HepG2 (cell line): ENCODE measurements around the gene CEL. TPM values are rescaled to one million over a fixed set of nuclear protein-coding genes. Genes with fewer than 3 reads are reported as not detected.

Experiments
- ATAC-seq: fragments of 200-7000 bp; cut with Tn5 transposase; 3 replicates; pipeline ENCODE4 v1.9.1; 2020; ENCODE audit warnings: mild to moderate bottlenecking, moderate library complexity
- BruUV-seq: library from RNA; stranded (reverse); fragments of 400-500 nt; replicated peaks from 2 replicates; lab custom pipeline; 2021; lab: Mats Ljungman, UMichigan
- CTCF ChIA-PET: fragments of 300-600 bp; formaldehyde crosslinking; extraction: SDS; loops from one replicate; lab custom pipeline; 2021; ENCODE audit warnings: low total read pairs, inconsistent platforms, low intra/inter-chr PET ratio; lab: Yijun Ruan, JAX
- POLR2A ChIA-PET: fragments of 350-600 bp; sonication (Branson Sonifier 250); formaldehyde crosslinking; loops from one replicate; lab custom pipeline; 2020; ENCODE audit warnings: antibody characterized with exemption, inconsistent platforms; lab: Yijun Ruan, JAX
- DNase-seq: peaks from one replicate; pipeline ENCODE4 v3.0.0-alpha.2; 2015; ENCODE audit warnings: low spot score
- FAIRE-seq: peaks from 3 replicates; lab custom pipeline; 2011; peaks lifted over from hg19 to GRCh38; lab: Jason Lieb, UNC
- H2AFZ ChIP-seq: one replicate; pipeline ENCODE4 v1.6.1; 2011; ENCODE audit warnings: low read length, inconsistent platforms
- H3K27ac ChIP-seq: fragments of 300-600 bp; 3 replicates; pipeline ENCODE4 v1.8.0; 2011; ENCODE audit warnings: mixed run types, mild to moderate bottlenecking, mixed read lengths, low read length, inconsistent platforms; ENCODE audit not compliant: insufficient read depth; ENCODE audit errors: extremely low read length
- H3K27me3 ChIP-seq, 2 experiments: fragments of 200-600 bp in 1 of 2; 2 replicates in 1 of 2; 3 replicates in 1 of 2; pipeline versions ENCODE4 v1.6.0 to v1.8.0; 2011; ENCODE audit warnings: low read length in 2 of 2, mild to moderate bottlenecking in 2 of 2, moderate library complexity in 2 of 2, inconsistent platforms in 1 of 2; ENCODE audit not compliant: insufficient read depth in 2 of 2, control insufficient read depth in 1 of 2
- H3K36me3 ChIP-seq, 2 experiments: fragments of 200-600 bp in 1 of 2; replicated peaks in 1 of 2; 2 replicates in 1 of 2; 3 replicates in 1 of 2; pipeline versions ENCODE4 v1.5.1 to v1.8.0; 2011; ENCODE audit warnings: low read length in 2 of 2, inconsistent platforms in 1 of 2; ENCODE audit not compliant: insufficient read depth in 2 of 2, control insufficient read depth in 1 of 2
- H3K4me1 ChIP-seq: 2 replicates; pipeline ENCODE4 v1.5.1; 2012; ENCODE audit warnings: low read length, inconsistent platforms; ENCODE audit not compliant: insufficient read depth
- H3K4me2 ChIP-seq: 2 replicates; pipeline ENCODE4 v1.6.0; 2011; ENCODE audit warnings: low read depth, low read length, inconsistent platforms
- H3K4me3 ChIP-seq, 3 experiments: fragments of 200-600 bp in 1 of 3; sonication (generic), shearing (Covaris generic) in 1 of 3; replicated peaks in 1 of 3; 2 replicates each; pipeline ENCODE4 v1.5.1; 2011 to 2016; ENCODE audit warnings: low read length in 3 of 3, inconsistent platforms in 2 of 3, low read depth in 2 of 3, mild to moderate bottlenecking in 2 of 3, control low read depth in 1 of 3, mixed read lengths in 1 of 3; ENCODE audit not compliant: insufficient read depth in 1 of 3
- H3K79me2 ChIP-seq: one replicate; pipeline ENCODE4 v1.6.1; 2011; ENCODE audit warnings: low read length, inconsistent platforms; ENCODE audit not compliant: insufficient read depth
- H3K9ac ChIP-seq: 2 replicates; pipeline ENCODE4 v1.6.0; 2011; ENCODE audit warnings: mild to moderate bottlenecking, low read depth, low read length, inconsistent platforms; ENCODE audit not compliant: insufficient read depth
- H3K9me3 ChIP-seq: 2 replicates; pipeline ENCODE4 v1.5.1; 2012; ENCODE audit warnings: mild to moderate bottlenecking, low read length
- H4K20me1 ChIP-seq: 2 replicates; pipeline ENCODE4 v1.6.0; 2011; ENCODE audit warnings: inconsistent platforms, mild to moderate bottlenecking, low read length, moderate library complexity; ENCODE audit not compliant: insufficient read depth
- AKAP8 ChIP-seq: sonication (generic); formaldehyde crosslinking; IDR thresholded peaks from 2 replicates; pipeline ENCODE4 v1.5.1; 2020; ENCODE audit warnings: mild to moderate bottlenecking, missing genetic modification reagents
- BATF2 ChIP-seq: sonication (generic); formaldehyde crosslinking; IDR thresholded peaks from 2 replicates; pipeline ENCODE4 v1.8.0; 2022; ENCODE audit warnings: mild to moderate bottlenecking, missing genetic modification reagents, moderate library complexity
- BORCS8-MEF2B ChIP-seq: sonication (generic); formaldehyde crosslinking; IDR thresholded peaks from 2 replicates; pipeline ENCODE4 v1.8.0; 2022; ENCODE audit warnings: mild to moderate bottlenecking, missing genetic modification reagents
- IRF9 ChIP-seq: sonication (generic); formaldehyde crosslinking; IDR thresholded peaks from 2 replicates; pipeline ENCODE4 v1.8.0; 2022; ENCODE audit warnings: missing genetic modification reagents, mild to moderate bottlenecking, borderline replicate concordance
- KDM1A ChIP-seq: IDR thresholded peaks from 2 replicates; pipeline ENCODE4 v1.6.1; 2016; ENCODE audit warnings: missing compliant biosample characterization
- KDM5A ChIP-seq: fragments of 200-600 bp; sonication (generic); IDR thresholded peaks from 2 replicates; pipeline ENCODE4 v1.7.0; 2018; ENCODE audit warnings: antibody characterized with exemption, mild to moderate bottlenecking, low read length, borderline replicate concordance
- MTA1 ChIP-seq: sonication (generic); formaldehyde crosslinking; IDR thresholded peaks from 2 replicates; pipeline ENCODE4 v1.4.0; 2020; ENCODE audit warnings: missing genetic modification reagents, mild to moderate bottlenecking, borderline replicate concordance
- SPEN ChIP-seq: sonication (generic); formaldehyde crosslinking; IDR thresholded peaks from 2 replicates; pipeline ENCODE4 v1.5.1; 2020; ENCODE audit warnings: low read depth, mild to moderate bottlenecking, missing genetic modification reagents
- THYN1 ChIP-seq: sonication (generic); formaldehyde crosslinking; IDR thresholded peaks from 2 replicates; pipeline ENCODE4 v1.8.1; 2023; ENCODE audit warnings: low read depth, mild to moderate bottlenecking, moderate library complexity, missing genetic modification reagents, borderline replicate concordance
- ZGPAT ChIP-seq: IDR thresholded peaks from 2 replicates; pipeline ENCODE4 v1.6.1; 2016; ENCODE audit warnings: mild to moderate bottlenecking
- ZMAT3 ChIP-seq: sonication (generic); formaldehyde crosslinking; conservative IDR thresholded peaks from 2 replicates; pipeline ENCODE4 v1.7.0; 2021; ENCODE audit warnings: missing genetic modification reagents
- ZMYM4 ChIP-seq: sonication (generic); formaldehyde crosslinking; IDR thresholded peaks from 2 replicates; pipeline ENCODE4 v1.8.1; 2023; ENCODE audit warnings: mild to moderate bottlenecking, missing genetic modification reagents
- ZNF136 ChIP-seq: sonication (generic); formaldehyde crosslinking; IDR thresholded peaks from 2 replicates; pipeline ENCODE4 v1.8.1; 2022; ENCODE audit warnings: low read depth, mild to moderate bottlenecking, moderate library complexity, missing genetic modification reagents
- ZNF276 ChIP-seq: sonication (generic); formaldehyde crosslinking; IDR thresholded peaks from 2 replicates; pipeline ENCODE4 v1.4.0; 2020; ENCODE audit warnings: mild to moderate bottlenecking, low read depth, missing genetic modification reagents
- ZNF335 ChIP-seq: sonication (generic); formaldehyde crosslinking; IDR thresholded peaks from 2 replicates; pipeline ENCODE4 v1.4.0; 2020; ENCODE audit warnings: missing genetic modification reagents
- ZNF546 ChIP-seq: sonication (generic); formaldehyde crosslinking; conservative IDR thresholded peaks from 2 replicates; pipeline ENCODE4 v1.8.1; 2023; ENCODE audit warnings: mild to moderate bottlenecking, missing genetic modification reagents
- ZNF784 ChIP-seq: sonication (generic); formaldehyde crosslinking; IDR thresholded peaks from 2 replicates; pipeline ENCODE4 v1.5.1; 2020; ENCODE audit warnings: missing genetic modification reagents, mild to moderate bottlenecking, borderline replicate concordance
- ZSCAN21 ChIP-seq: sonication (generic); formaldehyde crosslinking; IDR thresholded peaks from 2 replicates; pipeline ENCODE4 v1.8.0; 2022; ENCODE audit warnings: mild to moderate bottlenecking, missing genetic modification reagents, moderate library complexity, borderline replicate concordance
- ZSCAN22 ChIP-seq: sonication (generic); formaldehyde crosslinking; IDR thresholded peaks from 2 replicates; pipeline ENCODE4 v1.4.0; 2020; ENCODE audit warnings: mild to moderate bottlenecking, missing genetic modification reagents
- whole genome bisulfite sequencing: methylation state at CpG from one replicate; pipeline ENCODE4 v1.1.6; 2017; ENCODE audit warnings: low lambda C conversion rate; 5-methylcytosine and 5-hydroxymethylcytosine counted together
- in situ Hi-C: cut with HindIII; loops from 2 replicates; pipeline ENCODE4 v1.10.0; 2017; ENCODE audit warnings: low pct_unique_long_range_greater_than_20kb; ENCODE audit not compliant: extremely low pct_ligation_motif_present
- intact Hi-C: fragments of 100-400 bp; cut with micrococcal nuclease; formaldehyde crosslinking; loops from one replicate; pipeline ENCODE4 v1.10.0; 2022; ENCODE audit not compliant: unreplicated experiment
- polyA plus RNA-seq, 8 experiments: library from polyadenylated mRNA; depleted of rRNA in 3 of 8; stranded (reverse) in 7 of 8; unstranded in 1 of 8; fragments of >200 nt; fragmentation: Illumina TruSeq in 4 of 8; extraction: Trizol in 4 of 8; gene quantifications; 2 replicates each; pipeline versions ENCODE4 v1.2.1 to v1.2.3, GENCODE V29; 2011 to 2016; ENCODE audit warnings: low read depth in 4 of 8, missing spikeins in 1 of 8, mixed read lengths in 1 of 8; ENCODE audit not compliant: insufficient read depth in 1 of 8
- total RNA-seq, 5 experiments: library from RNA; depleted of rRNA; stranded (reverse); fragments of >200 nt; fragmentation: Illumina TruSeq; extraction: Trizol; gene quantifications; 2 replicates each; pipeline ENCODE4 v1.2.3, GENCODE V29; 2016; ENCODE audit warnings: low read depth in 1 of 5

CEL gene
- total and polyA plus RNA-seq, 2 of the 13 experiments (the other 11 are each of a cell fraction or from before 2014, with no cell fraction given), result 0.63 to 1.5 TPM

- Histone ChIP-seq H3K79me2 (peaks cover 54% of the 10 kb centered on the region), H3K4me2 (peak overlapping the region; percentile 95), H3K36me3 (peaks cover 2 to 12% of the 10 kb centered on the region in 2 experiments; a peak in 4 of 5 replicates), H3K27ac (peak overlapping the region; percentile 85), H3K9ac (peak overlapping the region; percentile 92), H3K9me3 (no peaks in the 10 kb centered on the region), H3K4me3 (peak overlapping the region; percentile 90 to 99 (median 99)), H4K20me1 (peaks cover 4% of the 10 kb centered on the region; the same call in 1 of the 2 replicates), H3K4me1 (peaks cover 42% of the 10 kb centered on the region), H3K27me3 (no peaks in the 10 kb centered on the region; a peak in 1 of 5 replicates), H2AFZ (no peak overlapping the region)
- in situ Hi-C loops, result no loop called here
- ATAC-seq (no peak), DNase-seq (no peak), FAIRE-seq (no peak)
- ChIA-PET CTCF (no interaction called here), POLR2A (interaction anchor here (0.8 to 2.3 kb wide), 16 partner anchors 9 to 676 kb away, joined by 3 to 27 read pairs (median 6); partner anchors contain the start of genes SETX and TSC1)
- intact Hi-C loops, result no loop called here
- no TSS peak for BruUV-seq
- WGBS, result 0% methylated on average over 16 of the region's 16 CpGs
- TF ChIP-seq ZNF335 (CRISPR knock-in tag), result no peak
- peak; percentile 11; the same call in 1 of the 2 replicates for TF ChIP-seq ZMYM4
- TF ChIP-seq SPEN, result 0 out of 2 replicates have a peak, but pooled peaks have one; percentile 7
- no peak for TF ChIP-seq MTA1 (CRISPR knock-in tag)
- peak; percentile 17; the same call in 1 of the 2 replicates for TF ChIP-seq ZMAT3 (CRISPR knock-in tag)
- no peak for TF ChIP-seq ZNF546 (CRISPR knock-in tag)
- no peak for TF ChIP-seq BATF2 (CRISPR knock-in tag)
- TF ChIP-seq KDM1A, result no peak
- TF ChIP-seq AKAP8 (CRISPR knock-in tag), result 0 out of 2 replicates have a peak, but pooled peaks have one; percentile 4
- peak; percentile 12; the same call in 1 of the 2 replicates for TF ChIP-seq ZSCAN21 (CRISPR knock-in tag)
- no peak for TF ChIP-seq ZSCAN22 (CRISPR knock-in tag)
- TF ChIP-seq ZNF136 (CRISPR knock-in tag), result peak; percentile 10; the same call in 1 of the 2 replicates
- TF ChIP-seq THYN1 (CRISPR knock-in tag), result no peak
- 0 out of 2 replicates have a peak, but pooled peaks have one; percentile 29 for TF ChIP-seq IRF9 (CRISPR knock-in tag)
- TF ChIP-seq KDM5A, result peak; percentile 98
- 0 out of 2 replicates have a peak, but pooled peaks have one; percentile 4 for TF ChIP-seq BORCS8-MEF2B (CRISPR knock-in tag)
- TF ChIP-seq ZNF276, result no peak
- 0 out of 2 replicates have a peak, but pooled peaks have one; percentile 17 for TF ChIP-seq ZGPAT
- 0 out of 2 replicates have a peak, but pooled peaks have one; percentile 21 for TF ChIP-seq ZNF784
Measured at GRCh38 chr9:133031130-133031422, 30.7 kb upstream of the CEL start.
